Measurements from ENCODE around the gene TBPL1. TPM values are rescaled to one million over a fixed set of nuclear protein-coding genes. Genes with fewer than 3 reads are reported as not detected.

Gene TBPL1
- total RNA-seq, 2 experiments from 2014 or later, result 30.9 to 37.8 TPM

DNA sequence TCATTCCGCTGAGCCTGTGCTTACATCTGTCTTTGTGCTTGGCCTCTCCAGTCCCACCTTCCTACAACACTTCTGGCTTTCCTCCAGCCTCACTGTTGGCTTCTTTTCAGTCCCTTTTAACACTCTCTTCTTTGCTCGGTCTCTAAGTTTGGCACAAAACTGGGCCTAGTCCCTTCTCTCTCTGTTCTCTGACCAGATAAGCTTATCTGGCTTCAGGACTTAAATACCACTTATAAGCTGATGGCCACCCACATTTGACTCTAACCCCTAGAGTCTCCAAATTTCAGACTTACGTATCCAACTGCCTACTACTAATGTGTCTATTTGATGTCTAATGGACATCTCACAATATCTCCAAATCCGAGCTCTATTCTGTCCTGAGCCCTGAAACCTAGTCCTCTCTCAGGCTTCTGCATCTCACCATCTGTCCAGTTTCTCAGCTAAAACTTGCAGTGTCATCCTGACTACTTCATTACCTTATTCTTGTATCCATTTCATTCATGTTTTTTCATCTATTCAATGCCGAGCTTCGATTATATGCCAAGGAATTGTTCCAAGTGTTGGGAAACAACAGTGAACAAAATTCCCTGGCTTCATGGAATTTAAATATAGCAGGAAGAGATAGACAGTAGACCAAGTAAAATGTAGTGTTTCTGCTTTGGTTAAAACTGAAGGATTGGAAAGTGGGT, 40.1 kb downstream of the TBPL1 start:
- no peak for DNase-seq
- intact Hi-C loops (cut with micrococcal nuclease), result no loop called here
- Mint-ChIP-seq H3K4me3 (no peak overlapping the region), H3K9me3 (no peaks in the 10 kb centered on the region), H3K27ac (no peak overlapping the region), H3K27me3 (no peaks in the 10 kb centered on the region), H3K4me1 (ENCODE audit: low read depth) (peaks cover 2% of the 10 kb centered on the region), H3K36me3 (ENCODE audit: low read depth) (peaks cover 3% of the 10 kb centered on the region)
- TF ChIP-seq CTCF (IDR thresholded peaks at IDR 0.05), result no peak
- ChIA-PET POLR2A (interaction anchor here (0.5 kb wide), 1 partner anchor 74 kb away, joined by 6 read pairs; no protein-coding TSS in a partner anchor), CTCF (interaction anchor here (1.2 to 4.1 kb wide), 3 partner anchors 20 to 103 kb away, joined by 3 to 17 read pairs (median 13); no protein-coding TSS in a partner anchor)
- no peak for ATAC-seq

- CTCF ChIA-PET, result interaction anchor here (1.3 kb wide), 1 partner anchor 9 kb away, joined by 3 read pairs; no protein-coding TSS in a partner anchor
- peaks cover 2% of the 10 kb centered on the region for H3K27me3 Mint-ChIP-seq
- POLR2A ChIA-PET, result no interaction called here
Measured at GRCh38 chr6:133995296-133995695, 42.3 kb downstream of the TBPL1 start.

DNA sequence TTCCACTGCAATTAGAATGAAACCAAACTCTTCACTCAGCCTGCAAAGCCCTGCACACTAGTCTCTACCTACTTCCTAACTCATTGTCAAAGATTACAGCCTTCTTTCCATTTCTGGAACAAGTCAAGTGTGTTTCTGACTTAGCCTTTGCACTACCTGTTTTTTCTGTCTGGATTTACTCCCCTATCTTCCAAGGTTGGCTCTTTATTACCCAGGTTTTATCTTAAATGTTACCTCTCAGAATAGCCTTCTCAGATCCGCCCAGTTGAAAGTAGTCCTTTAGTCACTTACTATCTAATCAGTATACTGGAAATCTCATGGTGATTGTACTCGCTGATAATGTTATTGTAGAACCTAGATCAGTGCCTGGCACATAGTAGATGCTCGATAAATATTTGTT, 42.7 kb downstream of the TBPL1 start:
- ChIA-PET CTCF (interaction anchor here (1.2 to 1.6 kb wide), 3 partner anchors 9 to 72 kb away, joined by 3 to 4 read pairs (median 4); no protein-coding TSS in a partner anchor), POLR2A (interaction anchor here (0.8 kb wide), 1 partner anchor 10 kb away, joined by 3 read pairs; no protein-coding TSS in a partner anchor)
- ATAC-seq, result no peak
- DNase-seq, result no peak
- H3K27me3 Mint-ChIP-seq, result peaks cover 2% of the 10 kb centered on the region
- intact Hi-C loops (cut with micrococcal nuclease), result no loop called here
- H3K9me3 Mint-ChIP-seq, result no peaks in the 10 kb centered on the region
- TF ChIP-seq CTCF (IDR thresholded peaks at IDR 0.05), result no peak
- H3K4me1 Mint-ChIP-seq (ENCODE audit: low read depth), result peaks cover 2% of the 10 kb centered on the region
- H3K4me3 Mint-ChIP-seq, result no peak overlapping the region
- no peaks in the 10 kb centered on the region for H3K36me3 Mint-ChIP-seq (ENCODE audit: low read depth)
- no peak overlapping the region for H3K27ac Mint-ChIP-seq

More at GRCh38 chr6:133995296-133995695, 42.3 kb downstream of the TBPL1 start:
- DNase-seq, result no peak
- intact Hi-C loops (cut with micrococcal nuclease), result no loop called here
- Mint-ChIP-seq H3K4me3 (no peak overlapping the region), H3K9me3 (no peaks in the 10 kb centered on the region), H3K36me3 (ENCODE audit: low read depth) (no peaks in the 10 kb centered on the region), H3K27ac (no peak overlapping the region), H3K4me1 (ENCODE audit: low read depth) (peaks cover 2% of the 10 kb centered on the region)
- TF ChIP-seq CTCF (IDR thresholded peaks at IDR 0.05), result no peak
- no peak for ATAC-seq

GRCh38 chr6:133997267-133997666, 44.2 kb downstream of the TBPL1 start:
- Mint-ChIP-seq H3K36me3 (ENCODE audit: low read depth) (no peaks in the 10 kb centered on the region), H3K4me3 (no peak overlapping the region), H3K27ac (no peak overlapping the region), H3K4me1 (ENCODE audit: low read depth) (no peaks in the 10 kb centered on the region), H3K9me3 (no peaks in the 10 kb centered on the region), H3K27me3 (peaks cover 4% of the 10 kb centered on the region)
- TF ChIP-seq CTCF (IDR thresholded peaks at IDR 0.05), result no peak
- POLR2A ChIA-PET, result no interaction called here
- DNase-seq, result no peak
- ATAC-seq, result no peak
- intact Hi-C loops (cut with micrococcal nuclease), result no loop called here
- CTCF ChIA-PET, result interaction anchor here (1.6 kb wide), 1 partner anchor 24 kb away, joined by 4 read pairs; no protein-coding TSS in a partner anchor

DNA sequence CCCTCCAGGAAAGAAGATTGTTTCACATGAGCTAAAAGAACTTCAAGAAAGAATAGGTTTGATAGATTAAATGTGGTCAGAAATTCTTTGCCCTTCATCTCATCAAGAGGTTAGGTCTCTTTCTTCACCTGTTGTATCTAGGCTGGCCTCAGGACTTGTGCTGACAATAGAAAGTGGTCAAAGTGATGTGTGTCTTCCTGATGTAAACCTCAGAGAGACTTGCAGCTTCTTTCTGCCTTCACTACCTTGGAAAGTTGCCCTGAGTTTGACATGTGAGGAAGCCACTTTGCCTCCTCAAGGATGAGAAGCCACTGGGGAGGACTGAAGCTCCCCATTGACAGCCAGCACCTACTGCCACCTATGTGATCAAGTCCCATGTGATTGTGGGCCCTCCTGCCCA, 46.3 kb downstream of the TBPL1 start:
- no peak for DNase-seq
- no peak for TF ChIP-seq CTCF (IDR thresholded peaks at IDR 0.05)
- H3K9me3 Mint-ChIP-seq, result no peaks in the 10 kb centered on the region
- H3K4me1 Mint-ChIP-seq (ENCODE audit: low read depth), result no peaks in the 10 kb centered on the region
- H3K27me3 Mint-ChIP-seq, result peaks cover 8% of the 10 kb centered on the region
- CTCF ChIA-PET, result interaction anchor here (0.8 to 1.3 kb wide), 5 partner anchors 10 to 77 kb away, joined by 3 to 5 read pairs (median 4); no protein-coding TSS in a partner anchor
- no peak for ATAC-seq
- H3K27ac Mint-ChIP-seq, result no peak overlapping the region
- POLR2A ChIA-PET, result interaction anchor here (1.1 kb wide), 1 partner anchor 20 kb away, joined by 3 read pairs; no protein-coding TSS in a partner anchor
- H3K4me3 Mint-ChIP-seq, result no peak overlapping the region
- no peaks in the 10 kb centered on the region for H3K36me3 Mint-ChIP-seq (ENCODE audit: low read depth)
- intact Hi-C loops (cut with micrococcal nuclease), result no loop called here
